ENCODE measurements around the gene CENPM. TPM values are rescaled to one million over a fixed set of nuclear protein-coding genes. Genes with fewer than 3 reads are reported as not detected.

Gene CENPM
- total RNA-seq, 2 donors from 2014 or later: not detected

- ATAC-seq (ENCODE audit: insufficient number of reproducible peaks, low FRiP score, low read depth) (no peak), DNase-seq (ENCODE audit: low spot score) (no peak)
- Histone ChIP-seq H3K4me3 (no peak overlapping the region), H3K4me1 (ENCODE audit: control insufficient read depth in 1 of 2, low read depth in 2 of 2) (no peaks in the 10 kb centered on the region), H3K9me3 (no peaks in the 10 kb centered on the region), H3K27me3 (replicated peaks; ENCODE audit: insufficient read depth) (no peaks in the 10 kb centered on the region), H3K36me3 (peaks cover 52% of the 10 kb centered on the region), H3K27ac (no peak overlapping the region)
- no peak for TF ChIP-seq CTCF (IDR thresholded peaks at IDR 0.05)
These were observed 42.2 kb downstream of the CENPM start for GRCh38 chr22:41904450-41905410.

GRCh38 chr22:41902932-41903421 is 44.0 kb downstream of the CENPM start:
- ATAC-seq (ENCODE audit: insufficient number of reproducible peaks, low FRiP score, low read depth) (no peak), DNase-seq (ENCODE audit: low spot score) (no peak)
- H3K36me3 ChIP-seq: peaks cover 68% of the 10 kb centered on the region
- no peaks in the 10 kb centered on the region for H3K27me3 ChIP-seq (replicated peaks; ENCODE audit: insufficient read depth)
- no peak overlapping the region for H3K4me3 ChIP-seq
- H3K9me3 ChIP-seq: no peaks in the 10 kb centered on the region
- TF ChIP-seq CTCF (IDR thresholded peaks at IDR 0.05): no peak
- H3K27ac ChIP-seq: no peak overlapping the region
- H3K4me1 ChIP-seq (ENCODE audit: control insufficient read depth in 1 of 2, low read depth in 2 of 2): no peaks in the 10 kb centered on the region

- H3K27ac ChIP-seq: no peak overlapping the region
- no peaks in the 10 kb centered on the region for H3K27me3 ChIP-seq (replicated peaks; ENCODE audit: insufficient read depth)
- TF ChIP-seq CTCF (IDR thresholded peaks at IDR 0.05): no peak
- no peaks in the 10 kb centered on the region for H3K9me3 ChIP-seq
- peaks cover 68% of the 10 kb centered on the region for H3K36me3 ChIP-seq
- no peak overlapping the region for H3K4me3 ChIP-seq
- H3K4me1 ChIP-seq (ENCODE audit: control insufficient read depth in 1 of 2, low read depth in 2 of 2): no peaks in the 10 kb centered on the region
- DNase-seq (ENCODE audit: low spot score) (no peak), ATAC-seq (ENCODE audit: insufficient number of reproducible peaks, low FRiP score, low read depth) (no peak)
These were observed 44.9 kb downstream of the CENPM start for GRCh38 chr22:41902016-41902415.

GRCh38 chr22:41900652-41901312 is 46.2 kb downstream of the CENPM start:
- ATAC-seq (ENCODE audit: insufficient number of reproducible peaks, low FRiP score, low read depth): no peak
- peaks cover 73% of the 10 kb centered on the region for H3K36me3 ChIP-seq
- no peak for TF ChIP-seq CTCF (IDR thresholded peaks at IDR 0.05)

GRCh38 chr22:41899992-41900651 is 46.8 kb downstream of the CENPM start:
- no peaks in the 10 kb centered on the region for H3K9me3 ChIP-seq
- no peak overlapping the region for H3K27ac ChIP-seq
- H3K36me3 ChIP-seq: peaks cover 72% of the 10 kb centered on the region
- no peak for TF ChIP-seq CTCF (IDR thresholded peaks at IDR 0.05)
- no peaks in the 10 kb centered on the region for H3K27me3 ChIP-seq (replicated peaks; ENCODE audit: insufficient read depth)
- H3K4me1 ChIP-seq (ENCODE audit: control insufficient read depth in 1 of 2, low read depth in 2 of 2): no peaks in the 10 kb centered on the region
- H3K4me3 ChIP-seq: no peak overlapping the region
- DNase-seq (ENCODE audit: low spot score): no peak
- ATAC-seq (ENCODE audit: insufficient number of reproducible peaks, low FRiP score, low read depth): no peak

More at GRCh38 chr22:41900652-41901312, 46.2 kb downstream of the CENPM start:
- Histone ChIP-seq H3K27me3 (replicated peaks; ENCODE audit: insufficient read depth) (no peaks in the 10 kb centered on the region), H3K4me1 (ENCODE audit: control insufficient read depth in 1 of 2, low read depth in 2 of 2) (no peaks in the 10 kb centered on the region), H3K9me3 (no peaks in the 10 kb centered on the region), H3K4me3 (no peak overlapping the region), H3K27ac (no peak overlapping the region)
- no peak for DNase-seq (ENCODE audit: low spot score)

Data from thoracic aorta (tissue), 2 donors.